A549 treated with ZK216348 at 1 μM for 4 hours (cell line): ENCODE data around the gene DLK1. TPM values are rescaled to one million over a fixed set of nuclear protein-coding genes. Genes with fewer than 3 reads are reported as not detected.

Experiments used
- total RNA-seq: library from RNA; stranded (reverse); fragments of 200-300 nt; extraction: Qiagen RNA extraction; gene quantifications from 5 replicates; pipeline ENCODE4 v1.2.3, GENCODE V29; 2022; ENCODE audit warnings: low read depth

Gene DLK1
- 0.18 to 0.42 TPM (median 0.37 TPM) in 5 replicates for total RNA-seq

DNA sequence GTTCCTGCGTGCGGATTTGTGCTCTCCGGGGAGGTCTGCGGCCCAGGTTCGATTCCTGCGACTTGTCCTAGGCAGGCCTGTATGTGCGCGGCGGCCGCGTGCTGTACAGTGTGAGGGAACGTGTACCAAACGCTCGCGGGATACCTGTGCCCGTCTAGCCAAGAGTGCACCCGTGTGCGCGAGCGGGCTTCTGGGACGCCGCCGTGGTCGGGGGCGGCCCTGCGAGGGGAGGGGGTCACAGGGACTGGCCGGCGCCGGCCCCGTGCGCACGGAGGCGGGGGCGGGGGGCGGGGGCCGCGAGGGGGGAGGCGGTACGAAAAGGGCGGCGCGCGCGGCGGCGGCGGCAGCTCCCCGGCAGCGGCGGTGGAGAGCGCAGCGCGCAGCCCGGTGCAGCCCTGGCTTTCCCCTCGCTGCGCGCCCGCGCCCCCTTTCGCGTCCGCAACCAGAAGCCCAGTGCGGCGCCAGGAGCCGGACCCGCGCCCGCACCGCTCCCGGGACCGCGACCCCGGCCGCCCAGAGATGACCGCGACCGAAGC lies at the start of gene DLK1:
Gene DLK1, plus strand, starts transcription at position 343 of the 536 bp plus-strand sequence. Its CDS starts 177 bp downstream, at position 520.

Other genes starting within 250 kb of the DLK1 start
- 4.0 to 10.0 TPM (median 7.2 TPM) in 5 replicates for gene BEGAIN, start 139.5 kb upstream of the DLK1 start, total RNA-seq
- gene MEG3, start 99.2 kb downstream of the DLK1 start, total RNA-seq: 40.4 to 74.4 TPM (median 63.5 TPM) in 5 replicates
- gene RTL1, start 176.8 kb downstream of the DLK1 start, total RNA-seq: 0.21 to 0.35 TPM (median 0.26 TPM) in 5 replicates